ENCODE measurements around the gene CIB2. TPM values are rescaled to one million over a fixed set of nuclear protein-coding genes. Genes with fewer than 3 reads are reported as not detected.

CIB2 gene
- total RNA-seq, 1 experiment from 2014 or later = 17.3 TPM

DNA sequence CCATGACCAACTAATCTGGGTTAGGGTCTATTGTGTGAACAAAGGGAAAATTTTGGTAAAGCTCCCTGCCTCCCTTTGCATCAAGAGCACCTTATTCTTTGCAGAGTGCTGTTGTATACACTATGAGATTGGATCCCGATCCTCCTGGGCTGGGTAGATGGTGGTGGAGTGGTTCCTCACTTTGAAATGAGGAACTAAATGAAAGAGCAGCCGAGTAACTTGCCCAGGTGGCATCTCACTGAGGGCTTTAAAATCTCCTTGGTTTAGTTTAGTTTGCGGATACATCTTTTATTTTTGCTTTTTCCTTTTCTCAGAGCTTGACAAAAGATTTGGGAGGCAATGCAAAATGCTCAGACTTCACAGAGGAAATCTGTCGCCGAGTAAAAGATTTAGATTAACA is 37.4 kb upstream of the CIB2 start:
- BruUV-seq (replicated peaks) = no TSS peak
- ChIA-PET CTCF (interaction anchor here (1.1 kb wide), 1 partner anchor 27 kb away, joined by 3 read pairs; no protein-coding TSS in a partner anchor), POLR2A (no interaction called here), RAD21 (ENCODE audit: low non-redundant PET in 1 of 2, low total read pairs in 2 of 2, uncharacterized antibody in 2 of 2, unreplicated experiment in 2 of 2) (no interaction called here)
- intact Hi-C loops (cut with micrococcal nuclease) = no loop called here
- no peak for TF ChIP-seq CBX3 (IDR thresholded peaks at IDR 0.05; ENCODE audit: low read depth)
- TF ChIP-seq TCF7L2 (IDR thresholded peaks at IDR 0.05; ENCODE audit: borderline replicate concordance, extremely low read depth, insufficient read depth, insufficient read length) = no peak
- no peak for TF ChIP-seq SRF (IDR thresholded peaks at IDR 0.05; ENCODE audit: low read depth)
- no peak for TF ChIP-seq ZNF274 (IDR thresholded peaks at IDR 0.05; ENCODE audit: low read depth, low read length)
- TF ChIP-seq CEBPB (IDR thresholded peaks at IDR 0.05; ENCODE audit: low read depth) = no peak
- no peak for TF ChIP-seq ELF1 (IDR thresholded peaks at IDR 0.05; ENCODE audit: borderline replicate concordance, low read depth)
- H4K20me1 ChIP-seq (ENCODE audit: insufficient read depth) = no peaks in the 10 kb centered on the region
- H3K79me2 ChIP-seq (ENCODE audit: insufficient read depth, low read length) = no peaks in the 10 kb centered on the region
- H3K27ac ChIP-seq (ENCODE audit: low read depth, low read length) = no peak overlapping the region
- H3K36me3 ChIP-seq (ENCODE audit: control insufficient read depth in 1 of 2, insufficient read depth in 2 of 2, low read length in 2 of 2) = peaks cover 31 to 44% of the 10 kb centered on the region in 2 experiments
- H3K9me3 ChIP-seq (ENCODE audit: control insufficient read depth in 1 of 2, insufficient read depth in 1 of 2, low read depth in 1 of 2, low read length in 2 of 2) = peaks cover 0 to 5% of the 10 kb centered on the region in 2 experiments; a peak in 1 of 4 replicates
- H3K9me2 ChIP-seq (ENCODE audit: insufficient read depth) = no peaks in the 10 kb centered on the region
- H3K4me2 ChIP-seq (ENCODE audit: low read length) = no peak overlapping the region
- no peak overlapping the region for H2AFZ ChIP-seq (ENCODE audit: low read depth, low read length, poor library complexity, severe bottlenecking)
- no peak overlapping the region for H3K9ac ChIP-seq (ENCODE audit: low read length)
- H3K4me1 ChIP-seq (ENCODE audit: control insufficient read depth in 1 of 2, insufficient read depth in 2 of 2, low read length in 2 of 2) = no peaks in the 10 kb centered on the region
- no peaks in the 10 kb centered on the region for H3K27me3 ChIP-seq (ENCODE audit: insufficient read depth, low read length)
- no peak for ATAC-seq
- no peak for DNase-seq (ENCODE audit: low read depth, low spot score)
- H3K4me3 ChIP-seq (replicated peaks in 1 of 2; ENCODE audit: low read depth in 1 of 2, low read length in 2 of 2) = no peak overlapping the region

DNA sequence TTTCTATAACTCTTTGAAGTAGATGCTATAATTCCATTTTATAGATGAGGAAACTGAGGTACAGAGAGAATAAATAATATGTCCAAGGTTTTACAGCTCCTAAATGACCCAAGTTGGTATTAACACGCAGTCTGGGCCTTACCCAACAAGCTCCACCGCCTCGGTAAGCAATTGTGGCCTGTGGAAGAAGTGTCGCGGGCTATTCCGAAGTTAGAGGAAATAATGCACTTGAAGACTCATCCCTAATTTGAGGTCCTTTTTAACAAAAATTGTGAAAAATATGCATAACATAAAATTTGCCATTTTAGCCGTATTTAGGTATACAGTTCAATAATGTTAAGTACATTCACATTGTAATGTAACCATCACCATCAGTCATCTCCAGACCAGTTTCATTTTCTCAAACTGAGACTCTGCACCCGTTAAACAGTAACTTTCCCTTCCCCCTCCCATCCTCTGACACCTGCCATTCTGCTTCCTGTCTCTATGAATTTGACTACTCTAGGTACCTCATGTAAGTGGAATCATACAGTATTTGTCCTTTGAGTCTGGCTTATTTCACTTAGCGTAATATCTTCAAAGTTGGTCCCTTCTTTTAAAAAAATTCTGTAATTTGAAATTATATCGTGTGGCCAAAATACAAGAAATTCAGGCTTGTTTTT is 36.1 kb upstream of the CIB2 start:
- RAD21 ChIA-PET (ENCODE audit: low non-redundant PET in 1 of 2, low total read pairs in 2 of 2, uncharacterized antibody in 2 of 2, unreplicated experiment in 2 of 2) = no interaction called here
- no TSS peak for BruUV-seq (replicated peaks)
- ATAC-seq = no peak

More for the DNA sequence above, 36.1 kb upstream of the CIB2 start:
- ChIA-PET POLR2A (no interaction called here), CTCF (no interaction called here)
- peaks cover 0 to 5% of the 10 kb centered on the region in 2 experiments; a peak in 1 of 4 replicates for H3K9me3 ChIP-seq (ENCODE audit: control insufficient read depth in 1 of 2, insufficient read depth in 1 of 2, low read depth in 1 of 2, low read length in 2 of 2)
- H3K36me3 ChIP-seq (ENCODE audit: control insufficient read depth in 1 of 2, insufficient read depth in 2 of 2, low read length in 2 of 2) = peaks cover 39 to 40% of the 10 kb centered on the region in 2 experiments
- H3K27ac ChIP-seq (ENCODE audit: low read depth, low read length) = no peak overlapping the region
- H3K9ac ChIP-seq (ENCODE audit: low read length) = no peak overlapping the region
- no peaks in the 10 kb centered on the region for H4K20me1 ChIP-seq (ENCODE audit: insufficient read depth)
- H3K27me3 ChIP-seq (ENCODE audit: insufficient read depth, low read length) = no peaks in the 10 kb centered on the region
- H2AFZ ChIP-seq (ENCODE audit: low read depth, low read length, poor library complexity, severe bottlenecking) = no peak overlapping the region
- H3K4me1 ChIP-seq (ENCODE audit: control insufficient read depth in 1 of 2, insufficient read depth in 2 of 2, low read length in 2 of 2) = no peaks in the 10 kb centered on the region
- no peak overlapping the region for H3K4me3 ChIP-seq (replicated peaks in 1 of 2; ENCODE audit: low read depth in 1 of 2, low read length in 2 of 2)
- no peaks in the 10 kb centered on the region for H3K79me2 ChIP-seq (ENCODE audit: insufficient read depth, low read length)
- H3K4me2 ChIP-seq (ENCODE audit: low read length) = no peak overlapping the region
- TF ChIP-seq TCF7L2 (IDR thresholded peaks at IDR 0.05; ENCODE audit: borderline replicate concordance, extremely low read depth, insufficient read depth, insufficient read length) = no peak
- no peak for TF ChIP-seq FOSL1 (IDR thresholded peaks at IDR 0.05; ENCODE audit: low read depth)
- no peak for TF ChIP-seq SIN3A (IDR thresholded peaks at IDR 0.05; ENCODE audit: low read depth)
- no peak for TF ChIP-seq SRF (IDR thresholded peaks at IDR 0.05; ENCODE audit: low read depth)
- TF ChIP-seq, protein P1, sequence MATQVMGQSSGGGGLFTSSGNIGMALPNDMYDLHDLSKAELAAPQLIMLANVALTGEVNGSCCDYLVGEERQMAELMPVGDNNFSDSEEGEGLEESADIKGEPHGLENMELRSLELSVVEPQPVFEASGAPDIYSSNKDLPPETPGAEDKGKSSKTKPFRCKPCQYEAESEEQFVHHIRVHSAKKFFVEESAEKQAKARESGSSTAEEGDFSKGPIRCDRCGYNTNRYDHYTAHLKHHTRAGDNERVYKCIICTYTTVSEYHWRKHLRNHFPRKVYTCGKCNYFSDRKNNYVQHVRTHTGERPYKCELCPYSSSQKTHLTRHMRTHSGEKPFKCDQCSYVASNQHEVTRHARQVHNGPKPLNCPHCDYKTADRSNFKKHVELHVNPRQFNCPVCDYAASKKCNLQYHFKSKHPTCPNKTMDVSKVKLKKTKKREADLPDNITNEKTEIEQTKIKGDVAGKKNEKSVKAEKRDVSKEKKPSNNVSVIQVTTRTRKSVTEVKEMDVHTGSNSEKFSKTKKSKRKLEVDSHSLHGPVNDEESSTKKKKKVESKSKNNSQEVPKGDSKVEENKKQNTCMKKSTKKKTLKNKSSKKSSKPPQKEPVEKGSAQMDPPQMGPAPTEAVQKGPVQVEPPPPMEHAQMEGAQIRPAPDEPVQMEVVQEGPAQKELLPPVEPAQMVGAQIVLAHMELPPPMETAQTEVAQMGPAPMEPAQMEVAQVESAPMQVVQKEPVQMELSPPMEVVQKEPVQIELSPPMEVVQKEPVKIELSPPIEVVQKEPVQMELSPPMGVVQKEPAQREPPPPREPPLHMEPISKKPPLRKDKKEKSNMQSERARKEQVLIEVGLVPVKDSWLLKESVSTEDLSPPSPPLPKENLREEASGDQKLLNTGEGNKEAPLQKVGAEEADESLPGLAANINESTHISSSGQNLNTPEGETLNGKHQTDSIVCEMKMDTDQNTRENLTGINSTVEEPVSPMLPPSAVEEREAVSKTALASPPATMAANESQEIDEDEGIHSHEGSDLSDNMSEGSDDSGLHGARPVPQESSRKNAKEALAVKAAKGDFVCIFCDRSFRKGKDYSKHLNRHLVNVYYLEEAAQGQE (IDR thresholded peaks at IDR 0.05; ENCODE audit: low read depth) = no peak
- TF ChIP-seq, protein P2, sequence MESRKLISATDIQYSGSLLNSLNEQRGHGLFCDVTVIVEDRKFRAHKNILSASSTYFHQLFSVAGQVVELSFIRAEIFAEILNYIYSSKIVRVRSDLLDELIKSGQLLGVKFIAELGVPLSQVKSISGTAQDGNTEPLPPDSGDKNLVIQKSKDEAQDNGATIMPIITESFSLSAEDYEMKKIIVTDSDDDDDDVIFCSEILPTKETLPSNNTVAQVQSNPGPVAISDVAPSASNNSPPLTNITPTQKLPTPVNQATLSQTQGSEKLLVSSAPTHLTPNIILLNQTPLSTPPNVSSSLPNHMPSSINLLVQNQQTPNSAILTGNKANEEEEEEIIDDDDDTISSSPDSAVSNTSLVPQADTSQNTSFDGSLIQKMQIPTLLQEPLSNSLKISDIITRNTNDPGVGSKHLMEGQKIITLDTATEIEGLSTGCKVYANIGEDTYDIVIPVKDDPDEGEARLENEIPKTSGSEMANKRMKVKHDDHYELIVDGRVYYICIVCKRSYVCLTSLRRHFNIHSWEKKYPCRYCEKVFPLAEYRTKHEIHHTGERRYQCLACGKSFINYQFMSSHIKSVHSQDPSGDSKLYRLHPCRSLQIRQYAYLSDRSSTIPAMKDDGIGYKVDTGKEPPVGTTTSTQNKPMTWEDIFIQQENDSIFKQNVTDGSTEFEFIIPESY (IDR thresholded peaks at IDR 0.05; ENCODE audit: extremely low read depth, insufficient replicate concordance, low read length) = no peak
- no peak for TF ChIP-seq EGR1 (IDR thresholded peaks at IDR 0.05; ENCODE audit: low read depth)
- TF ChIP-seq ELF1 (IDR thresholded peaks at IDR 0.05; ENCODE audit: borderline replicate concordance, low read depth) = no peak
- no peak for TF ChIP-seq SP1 (IDR thresholded peaks at IDR 0.05; ENCODE audit: low read depth)
- TF ChIP-seq EZH2 (IDR thresholded peaks at IDR 0.05) = no peak
- DNase-seq (ENCODE audit: low read depth, low spot score) = no peak
- no peaks in the 10 kb centered on the region for H3K9me2 ChIP-seq (ENCODE audit: insufficient read depth)
- intact Hi-C loops (cut with micrococcal nuclease) = no loop called here

Measured in HCT116 (cell line).